ENCODE data around the gene RNF113A. TPM values are rescaled to one million over a fixed set of nuclear protein-coding genes. Genes with fewer than 3 reads are reported as not detected.
"Not testable (repeated sequence)": the region's sequence is repeated elsewhere in the genome, so short reads cannot be mapped to it uniquely, and the experiment has no call there.

RNF113A gene
- total RNA-seq, 1 donor from 2014 or later = 11.8 TPM

- Histone ChIP-seq H3K4me3 (no peak overlapping the region), H3K27me3 (no peaks in the 10 kb centered on the region), H3K27ac (no peak overlapping the region), H3K4me1 (no peaks in the 10 kb centered on the region), H3K9me3 (no peaks in the 10 kb centered on the region), H3K36me3 (no peaks in the 10 kb centered on the region)
- intact Hi-C loops (cut with DNase I) = no loop called here
- DNase-seq (ENCODE audit: extremely low spot score in 2 of 2) = no peak
- TF ChIP-seq POLR2AphosphoS5 (IDR thresholded peaks at IDR 0.05; ENCODE audit: insufficient read depth in 1 of 2, low read depth in 1 of 2) (no peak), POLR2A (IDR thresholded peaks at IDR 0.05) (no peak), CTCF (IDR thresholded peaks at IDR 0.05) (no peak)
These were observed 45.1 kb downstream of the RNF113A start for GRCh38 chrX:119826399-119826959.

- intact Hi-C loops (cut with DNase I); H3K4me1 ChIP-seq; H3K27ac ChIP-seq; H3K27me3 ChIP-seq; H3K9me3 ChIP-seq; H3K4me3 ChIP-seq; H3K36me3 ChIP-seq; DNase-seq (ENCODE audit: extremely low spot score in 2 of 2): not testable (repeated sequence)
These were observed 47.3 kb downstream of the RNF113A start for GRCh38 chrX:119824221-119824620.

GRCh38 chrX:119821703-119822102, 49.8 kb downstream of the RNF113A start:
- H3K27me3 ChIP-seq; H3K36me3 ChIP-seq; DNase-seq (ENCODE audit: extremely low spot score in 2 of 2); intact Hi-C loops (cut with DNase I); H3K9me3 ChIP-seq; H3K4me3 ChIP-seq; H3K4me1 ChIP-seq; H3K27ac ChIP-seq: not testable (repeated sequence)

Other genes starting within 250 kb of the RNF113A start
- 25.8 TPM for gene SEPTIN6, start 178.6 kb downstream of the RNF113A start, total RNA-seq
- not detected for gene SOWAHD, start 113.1 kb downstream of the RNF113A start, total RNA-seq
- 1,813 TPM for gene RPL39, start 80.1 kb downstream of the RNF113A start, total RNA-seq
- 2.5 TPM for gene UPF3B, start 18.8 kb downstream of the RNF113A start, total RNA-seq
- 25.8 TPM for gene NDUFA1, start 99 bp upstream of the RNF113A start, total RNA-seq
- not detected for gene AKAP14, start 24.2 kb upstream of the RNF113A start, total RNA-seq
- gene NKAP, start 72.0 kb upstream of the RNF113A start, total RNA-seq = 6.4 TPM
- not detected for gene RHOXF2B, start 206.0 kb upstream of the RNF113A start, total RNA-seq
- not detected for gene RHOXF1, start 244.2 kb upstream of the RNF113A start, total RNA-seq